ENCODE results near the gene DCC.

DCC gene

DNA sequence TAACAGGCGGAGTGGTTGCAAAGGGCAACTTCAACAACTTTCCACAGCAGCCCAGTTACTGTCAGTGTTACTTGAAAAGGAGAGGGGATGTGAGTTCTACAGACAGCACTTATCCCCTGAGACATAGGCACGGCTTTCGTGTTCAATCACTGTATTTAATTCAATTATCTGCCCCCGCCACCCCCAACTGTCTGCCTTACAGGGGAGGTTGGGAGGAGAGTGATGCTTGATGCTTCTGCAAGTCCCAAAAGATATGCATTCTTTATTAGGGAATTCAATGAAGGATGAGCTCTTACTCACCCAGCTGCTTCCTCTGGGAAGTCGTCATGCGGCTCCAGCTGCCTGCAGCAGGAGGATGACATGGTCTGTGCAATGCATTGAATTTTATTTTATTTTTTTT, 639.9 kb downstream of the DCC start:
- H3K4me2 ChIP-seq: no peak overlapping the region
- no peak overlapping the region for H3K27ac ChIP-seq
- no peaks in the 10 kb centered on the region for H3K27me3 ChIP-seq (ENCODE audit: insufficient read depth, low read depth)
- no peaks in the 10 kb centered on the region for H3K36me3 ChIP-seq (ENCODE audit: insufficient read depth)
- H3K4me1 ChIP-seq (ENCODE audit: low read depth, poor library complexity, severe bottlenecking): no peaks in the 10 kb centered on the region
- no peaks in the 10 kb centered on the region for H4K20me1 ChIP-seq (ENCODE audit: insufficient read depth)
- H2AFZ ChIP-seq (ENCODE audit: low read depth): no peak overlapping the region
- no peak overlapping the region for H3K4me3 ChIP-seq (IDR thresholded peaks at IDR 0.05; ENCODE audit: insufficient read depth, low read depth, low read length)
- no peak overlapping the region for H3K9ac ChIP-seq
- TF ChIP-seq, protein P1, sequence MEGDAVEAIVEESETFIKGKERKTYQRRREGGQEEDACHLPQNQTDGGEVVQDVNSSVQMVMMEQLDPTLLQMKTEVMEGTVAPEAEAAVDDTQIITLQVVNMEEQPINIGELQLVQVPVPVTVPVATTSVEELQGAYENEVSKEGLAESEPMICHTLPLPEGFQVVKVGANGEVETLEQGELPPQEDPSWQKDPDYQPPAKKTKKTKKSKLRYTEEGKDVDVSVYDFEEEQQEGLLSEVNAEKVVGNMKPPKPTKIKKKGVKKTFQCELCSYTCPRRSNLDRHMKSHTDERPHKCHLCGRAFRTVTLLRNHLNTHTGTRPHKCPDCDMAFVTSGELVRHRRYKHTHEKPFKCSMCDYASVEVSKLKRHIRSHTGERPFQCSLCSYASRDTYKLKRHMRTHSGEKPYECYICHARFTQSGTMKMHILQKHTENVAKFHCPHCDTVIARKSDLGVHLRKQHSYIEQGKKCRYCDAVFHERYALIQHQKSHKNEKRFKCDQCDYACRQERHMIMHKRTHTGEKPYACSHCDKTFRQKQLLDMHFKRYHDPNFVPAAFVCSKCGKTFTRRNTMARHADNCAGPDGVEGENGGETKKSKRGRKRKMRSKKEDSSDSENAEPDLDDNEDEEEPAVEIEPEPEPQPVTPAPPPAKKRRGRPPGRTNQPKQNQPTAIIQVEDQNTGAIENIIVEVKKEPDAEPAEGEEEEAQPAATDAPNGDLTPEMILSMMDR (conservative IDR thresholded peaks at IDR 0.05; ENCODE audit: low read depth, low read length): no peak
- H3K79me2 ChIP-seq (ENCODE audit: insufficient read depth, low read depth): no peaks in the 10 kb centered on the region

DNA sequence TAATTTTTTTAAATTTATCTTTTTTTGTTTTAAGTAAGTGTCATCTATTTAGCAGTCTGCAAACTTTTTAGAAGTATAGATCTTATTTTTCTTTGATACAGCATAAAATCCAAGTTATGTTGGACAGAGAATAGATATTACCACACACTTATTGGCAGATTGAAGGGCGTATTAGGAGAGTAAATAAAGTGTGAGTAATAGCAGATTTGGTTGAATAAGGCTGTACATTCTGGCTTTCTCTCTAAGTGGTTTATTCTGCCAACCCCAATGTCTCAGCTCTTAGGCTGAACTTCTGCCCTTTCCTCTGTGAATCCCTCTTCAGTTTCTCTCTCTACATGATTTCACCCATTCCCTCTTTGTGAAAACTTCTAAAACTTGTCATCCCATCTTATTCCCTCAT, 651.2 kb downstream of the DCC start:
- Histone ChIP-seq H3K36me3 (ENCODE audit: insufficient read depth) (no peaks in the 10 kb centered on the region), H3K4me3 (IDR thresholded peaks at IDR 0.05; ENCODE audit: insufficient read depth, low read depth, low read length) (no peak overlapping the region), H3K79me2 (ENCODE audit: insufficient read depth, low read depth) (no peaks in the 10 kb centered on the region), H3K4me1 (ENCODE audit: low read depth, poor library complexity, severe bottlenecking) (no peaks in the 10 kb centered on the region), H3K27me3 (ENCODE audit: insufficient read depth, low read depth) (no peaks in the 10 kb centered on the region), H3K27ac (no peak overlapping the region), H4K20me1 (ENCODE audit: insufficient read depth) (no peaks in the 10 kb centered on the region), H3K4me2 (no peak overlapping the region), H2AFZ (ENCODE audit: low read depth) (no peak overlapping the region), H3K9ac (no peak overlapping the region)
- TF ChIP-seq, protein P1 (conservative IDR thresholded peaks at IDR 0.05; ENCODE audit: low read depth, low read length): no peak

DNA sequence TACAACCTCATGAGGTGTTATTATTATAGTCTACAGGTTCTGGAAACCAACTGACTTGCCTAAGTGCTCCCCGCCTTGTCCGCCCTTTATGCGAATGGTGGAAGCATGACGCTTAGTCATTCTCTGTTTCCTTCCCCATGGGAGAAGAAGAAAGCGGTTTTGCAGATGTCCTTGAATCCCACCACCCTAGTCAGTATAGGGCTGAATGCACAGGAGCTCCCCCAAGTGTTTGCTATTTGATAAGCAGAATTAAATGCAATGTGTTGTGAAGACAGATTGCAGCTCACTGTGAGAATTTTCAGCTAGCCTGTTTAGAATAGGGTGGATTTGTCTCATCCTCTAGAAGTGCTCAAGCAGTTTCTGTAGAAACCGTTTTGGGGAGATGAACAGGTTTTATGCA, 652.0 kb downstream of the DCC start:
- Histone ChIP-seq H3K4me2 (no peak overlapping the region), H3K4me1 (ENCODE audit: low read depth, poor library complexity, severe bottlenecking) (no peaks in the 10 kb centered on the region), H3K27me3 (ENCODE audit: insufficient read depth, low read depth) (no peaks in the 10 kb centered on the region)

DNA sequence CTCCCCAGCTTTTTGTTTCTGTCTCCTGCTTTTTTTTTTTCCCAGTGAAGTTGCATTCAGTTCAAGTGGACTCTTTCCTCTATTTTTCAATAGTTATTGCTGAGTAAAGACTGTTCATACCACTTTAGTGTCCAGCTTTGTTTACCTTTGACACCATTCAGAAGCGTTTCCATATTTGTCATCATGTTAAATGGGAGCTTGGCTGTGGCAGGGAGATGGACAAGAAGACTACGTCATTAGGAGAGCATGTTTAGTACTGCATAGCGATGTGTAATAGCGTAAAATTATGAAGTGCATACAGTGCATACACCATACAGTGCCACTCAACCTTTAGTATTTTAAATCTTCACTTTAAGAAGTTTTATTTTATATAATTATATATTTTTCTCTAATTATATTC, 655.9 kb downstream of the DCC start:
- H3K9ac ChIP-seq: no peak overlapping the region
- H3K36me3 ChIP-seq (ENCODE audit: insufficient read depth): no peaks in the 10 kb centered on the region
- H3K4me2 ChIP-seq: no peak overlapping the region
- no peaks in the 10 kb centered on the region for H3K27me3 ChIP-seq (ENCODE audit: insufficient read depth, low read depth)
- no peak overlapping the region for H2AFZ ChIP-seq (ENCODE audit: low read depth)
- H4K20me1 ChIP-seq (ENCODE audit: insufficient read depth): no peaks in the 10 kb centered on the region
- H3K4me3 ChIP-seq (IDR thresholded peaks at IDR 0.05; ENCODE audit: insufficient read depth, low read depth, low read length): no peak overlapping the region
- no peaks in the 10 kb centered on the region for H3K4me1 ChIP-seq (ENCODE audit: low read depth, poor library complexity, severe bottlenecking)
- TF ChIP-seq, protein P1 (conservative IDR thresholded peaks at IDR 0.05; ENCODE audit: low read depth, low read length): no peak
- no peaks in the 10 kb centered on the region for H3K79me2 ChIP-seq (ENCODE audit: insufficient read depth, low read depth)
- no peak overlapping the region for H3K27ac ChIP-seq

More for the DNA sequence above, 652.0 kb downstream of the DCC start:
- H3K36me3 ChIP-seq (ENCODE audit: insufficient read depth): no peaks in the 10 kb centered on the region
- no peak overlapping the region for H2AFZ ChIP-seq (ENCODE audit: low read depth)
- no peaks in the 10 kb centered on the region for H3K79me2 ChIP-seq (ENCODE audit: insufficient read depth, low read depth)
- H4K20me1 ChIP-seq (ENCODE audit: insufficient read depth): no peaks in the 10 kb centered on the region
- TF ChIP-seq, protein P1 (conservative IDR thresholded peaks at IDR 0.05; ENCODE audit: low read depth, low read length): peak; percentile 26; the same call in 1 of the 2 replicates
- no peak overlapping the region for H3K4me3 ChIP-seq (IDR thresholded peaks at IDR 0.05; ENCODE audit: insufficient read depth, low read depth, low read length)
- no peak overlapping the region for H3K27ac ChIP-seq
- no peak overlapping the region for H3K9ac ChIP-seq

Measured in KMS-11 (cell line).